GM12892 (cell line): ENCODE data around the gene C1orf52.

Source experiments
- POLR2A ChIP-seq: IDR thresholded peaks from 2 replicates; pipeline ENCODE4 v1.6.1; 2011; ENCODE audit warnings: low read depth, low read length, control low read depth
- POLR2AphosphoS5 ChIP-seq: IDR thresholded peaks from 2 replicates; pipeline ENCODE4 v1.6.1; 2011; ENCODE audit warnings: low read depth, low read length, control low read depth
- TAF1 ChIP-seq: IDR thresholded peaks from 2 replicates; pipeline ENCODE4 v1.6.1; 2011; ENCODE audit warnings: low read depth, mild to moderate bottlenecking, control low read depth, low read length, borderline replicate concordance

DNA sequence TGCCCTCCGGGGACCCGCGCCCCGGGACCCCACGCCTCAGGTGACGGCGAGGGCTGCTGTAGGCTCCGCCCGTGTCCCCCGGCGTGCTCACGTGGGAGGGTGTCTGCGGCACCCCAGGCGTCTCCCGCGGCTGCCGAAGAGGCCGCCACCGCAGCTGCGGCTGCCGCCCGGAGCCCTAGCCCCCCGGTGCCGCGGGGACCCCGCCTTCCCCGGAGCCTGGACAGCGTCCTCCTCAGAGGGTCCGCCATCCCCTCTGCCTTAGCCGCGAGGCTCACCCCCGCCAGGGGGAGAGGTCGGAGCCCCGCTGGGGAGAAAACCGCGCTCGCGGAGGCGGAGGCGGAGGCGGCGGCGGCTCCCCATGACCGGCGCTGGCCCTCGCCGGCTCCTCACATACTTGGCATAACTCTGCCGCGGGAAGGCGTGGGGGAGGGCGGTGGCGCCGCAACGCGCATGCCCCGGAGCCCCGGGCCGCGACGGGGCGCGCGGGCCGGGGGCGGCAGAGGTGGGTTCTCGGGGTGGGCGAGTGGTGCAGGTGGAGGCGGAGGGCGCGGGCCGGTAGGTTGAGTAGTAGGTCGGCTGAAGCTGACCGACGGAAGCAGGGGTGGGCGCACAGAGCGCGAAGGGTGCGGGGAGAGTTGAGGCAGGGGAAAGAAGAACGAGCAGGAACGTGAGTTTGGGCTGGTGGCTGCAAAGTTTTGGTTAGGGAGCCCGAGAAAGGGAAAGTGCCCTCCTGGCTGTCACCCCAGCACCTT lies 57.9 kb downstream of the C1orf52 start:
- TF ChIP-seq POLR2A (no peak), TAF1 (no peak), POLR2AphosphoS5 (no peak)
